T follicular helper cell (primary cell): Measurements from ENCODE around the gene NCL.
"Not testable (repeated sequence)": the region's sequence is repeated elsewhere in the genome, so short reads cannot be mapped to it uniquely, and the experiment has no call there.

Experiments
- DNase-seq: peaks from one replicate; pipeline ENCODE4 v3.0.0-alpha.2; 2020; ENCODE audit warnings: low read depth

The NCL gene

DNA sequence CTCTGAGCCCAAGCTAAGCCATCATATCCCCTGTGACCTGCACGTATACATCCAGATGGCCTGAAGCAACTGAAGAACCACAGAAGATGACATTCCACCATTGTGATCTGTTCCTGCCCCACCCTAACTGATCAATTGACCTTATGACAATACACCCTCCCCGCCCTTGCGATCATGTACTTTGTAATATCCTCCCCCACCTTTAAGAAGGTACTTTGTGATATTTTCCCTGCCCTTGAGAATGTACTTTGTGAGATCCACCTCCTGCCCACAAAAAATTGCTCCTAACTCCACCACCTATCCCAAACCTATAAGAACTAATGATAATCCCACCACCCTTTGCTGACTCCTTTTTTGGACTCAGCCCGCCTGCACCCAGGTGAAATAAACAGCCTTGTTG, 33.8 kb downstream of the NCL start:
- not testable (repeated sequence) for DNase-seq

GRCh38 chr2:231429901-231430300, 34.4 kb downstream of the NCL start:
- no peak for DNase-seq

DNA sequence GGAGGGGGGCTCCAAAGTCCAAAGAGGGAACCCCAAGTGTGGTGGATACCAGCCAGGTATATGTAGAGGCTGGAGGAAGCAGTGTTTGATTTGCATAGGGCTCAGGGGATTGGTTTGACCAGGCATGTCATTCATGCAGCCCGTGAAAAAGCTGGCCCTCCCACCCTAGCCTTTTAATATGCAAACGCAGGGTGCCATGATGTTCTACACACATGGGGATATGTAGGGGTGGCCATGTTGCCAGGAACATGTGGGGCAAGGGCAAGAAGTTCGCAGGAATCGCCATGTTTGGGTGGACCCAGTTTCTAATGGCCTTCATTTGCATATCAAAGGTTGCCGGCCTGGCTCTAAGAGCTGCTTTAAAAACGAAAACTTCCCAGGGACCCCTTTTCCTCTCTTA, 35.1 kb downstream of the NCL start:
- DNase-seq: no peak

- DNase-seq: no peak
These were observed 37.2 kb downstream of the NCL start for GRCh38 chr2:231427116-231427515.

DNA sequence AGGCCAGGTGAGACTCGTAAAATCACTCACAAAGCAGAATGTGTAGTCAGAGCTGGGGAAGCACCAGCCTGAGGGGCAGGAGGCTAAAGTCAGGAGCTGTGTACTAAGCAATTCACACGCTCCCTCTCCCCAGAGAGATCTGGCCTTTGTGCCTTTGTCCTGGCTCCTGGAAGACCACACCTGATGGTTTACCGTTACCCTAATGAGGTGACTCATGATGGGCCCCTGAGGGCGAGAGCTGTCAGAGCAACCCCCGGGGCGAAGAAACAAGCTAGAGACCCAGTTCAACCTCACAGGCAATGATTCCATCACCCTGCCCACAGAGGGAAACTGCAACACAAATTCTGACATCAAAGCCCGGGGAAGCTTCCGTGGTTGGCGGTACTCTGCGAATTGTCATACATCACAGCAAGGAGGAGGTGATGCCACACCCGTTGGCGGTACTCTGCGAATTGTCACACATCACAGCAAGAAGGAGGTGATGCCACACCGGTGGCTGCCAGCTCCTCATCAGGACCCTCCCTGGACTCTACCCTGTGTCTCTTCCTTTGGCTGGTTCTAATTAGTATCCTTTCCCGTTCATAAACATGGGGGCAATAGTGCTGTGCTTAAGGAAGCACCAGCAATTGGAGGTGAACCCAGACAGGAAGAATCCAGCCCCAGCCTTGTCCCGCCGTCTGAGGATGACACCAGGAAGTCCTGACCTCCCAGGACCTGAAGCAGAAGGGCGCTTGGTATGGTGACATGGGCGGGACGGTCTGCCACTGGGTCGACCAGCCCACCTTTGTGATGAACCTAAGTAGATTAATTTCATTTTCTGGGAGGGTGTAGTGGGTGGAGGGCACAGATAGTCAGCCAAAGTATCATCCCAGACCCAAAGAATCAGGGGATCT, 38.2 kb downstream of the NCL start:
- peak; percentile 63 for DNase-seq

DNA sequence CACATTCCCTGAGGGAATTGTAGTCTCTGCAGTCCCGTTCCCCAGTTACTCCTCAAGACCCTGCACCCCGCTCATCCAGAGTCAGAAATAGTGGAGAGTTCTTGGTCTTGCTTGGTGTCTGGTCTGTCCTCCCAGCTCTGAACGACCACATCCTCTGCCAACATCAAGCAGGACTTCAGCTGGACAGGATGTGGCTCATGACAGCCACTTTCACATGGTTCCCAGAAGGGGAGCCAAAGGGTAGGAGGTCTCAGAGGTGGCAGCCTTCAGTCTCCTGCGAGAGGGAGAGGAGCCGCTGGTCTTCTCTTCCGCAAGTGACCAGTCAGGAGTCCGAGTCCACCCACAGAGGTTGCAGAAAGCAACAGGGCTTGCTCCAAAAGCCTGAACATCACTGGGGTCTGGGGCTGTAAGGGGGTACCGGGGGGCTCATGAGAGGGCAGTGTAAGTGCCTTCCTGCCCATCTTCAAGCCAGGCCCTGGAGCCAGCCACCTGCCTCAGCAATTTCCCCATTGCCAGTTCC, 38.9 kb downstream of the NCL start:
- DNase-seq: no peak

DNA sequence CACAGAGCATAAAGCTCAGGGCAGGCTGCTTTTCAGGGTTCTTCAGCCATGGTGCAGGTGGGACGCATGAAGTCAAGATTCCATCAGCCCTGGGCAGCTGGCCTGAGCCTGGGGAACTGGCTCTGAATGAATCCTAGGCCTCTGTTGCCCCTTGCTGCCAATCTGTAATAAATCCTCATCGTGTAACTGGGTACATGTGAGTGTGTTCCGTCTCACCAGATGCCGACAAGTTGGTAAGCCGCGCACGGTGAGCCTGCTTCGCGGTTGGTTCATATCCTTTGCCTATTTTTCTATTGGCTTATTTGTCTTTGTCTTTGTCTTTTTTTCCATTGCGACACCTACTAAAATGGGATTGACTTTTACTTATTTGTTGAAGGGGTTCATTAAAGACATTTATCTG, 41.1 kb downstream of the NCL start:
- no peak for DNase-seq

- DNase-seq: no peak
These were observed 42.2 kb downstream of the NCL start for GRCh38 chr2:231422056-231422455.

- no peak for DNase-seq
These were observed 43.2 kb downstream of the NCL start for GRCh38 chr2:231421051-231421580.

GRCh38 chr2:231418820-231419640, 45.3 kb downstream of the NCL start:
- no peak for DNase-seq

GRCh38 chr2:231415029-231415428, 49.3 kb downstream of the NCL start:
- DNase-seq: no peak

- no peak for DNase-seq
These were observed 50.3 kb downstream of the NCL start for GRCh38 chr2:231413921-231414476.

DNA sequence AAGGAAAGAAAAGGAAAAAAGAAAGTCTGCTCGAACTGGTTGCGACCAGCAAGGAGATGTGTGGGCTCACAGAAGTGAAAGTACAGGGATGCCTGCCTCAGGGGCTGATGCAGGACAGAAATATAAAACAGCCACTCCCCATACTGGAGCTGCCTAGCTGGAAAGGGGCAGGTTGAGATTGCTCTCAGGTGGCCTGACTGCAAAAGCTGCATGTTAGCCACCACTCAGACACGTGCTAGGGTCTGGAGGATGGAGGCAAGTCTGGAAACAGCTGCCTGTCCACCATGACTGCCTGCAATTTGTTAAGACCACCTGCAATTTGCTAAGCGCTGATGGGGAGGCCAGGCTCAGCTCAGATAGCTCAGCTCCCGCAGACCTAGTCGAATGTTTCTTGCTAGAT, 50.8 kb downstream of the NCL start:
- no peak for DNase-seq

- no peak for DNase-seq
These were observed 51.7 kb downstream of the NCL start for GRCh38 chr2:231412618-231412963.

GRCh38 chr2:231411831-231412617, 52.3 kb downstream of the NCL start:
- DNase-seq: peak; percentile 41

GRCh38 chr2:231411237-231411636, 53.0 kb downstream of the NCL start:
- DNase-seq: no peak

- no peak for DNase-seq
These were observed 53.8 kb downstream of the NCL start for GRCh38 chr2:231410293-231411004.

DNA sequence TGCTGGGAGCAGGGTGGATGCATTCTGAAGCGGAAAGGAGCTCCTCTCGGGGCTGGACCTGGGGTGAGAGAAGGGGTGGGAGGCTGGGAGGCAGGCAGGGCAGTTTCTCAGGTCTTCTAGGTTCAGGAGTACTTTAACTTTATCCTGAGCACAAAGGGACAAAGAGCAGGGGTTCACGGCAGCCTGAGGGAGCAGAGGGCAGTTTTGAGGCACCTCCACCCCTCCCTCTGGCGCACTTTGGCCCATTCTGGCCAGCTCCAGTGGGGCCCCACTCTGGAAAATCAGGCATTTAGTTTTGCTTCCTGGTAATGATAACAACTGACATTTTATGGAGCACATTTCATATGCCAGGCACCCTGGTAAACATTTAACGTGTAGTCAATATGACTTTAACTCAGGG, 54.5 kb downstream of the NCL start:
- no peak for DNase-seq

- DNase-seq: not testable (repeated sequence)
These were observed 56.0 kb downstream of the NCL start for GRCh38 chr2:231408304-231408703.

DNA sequence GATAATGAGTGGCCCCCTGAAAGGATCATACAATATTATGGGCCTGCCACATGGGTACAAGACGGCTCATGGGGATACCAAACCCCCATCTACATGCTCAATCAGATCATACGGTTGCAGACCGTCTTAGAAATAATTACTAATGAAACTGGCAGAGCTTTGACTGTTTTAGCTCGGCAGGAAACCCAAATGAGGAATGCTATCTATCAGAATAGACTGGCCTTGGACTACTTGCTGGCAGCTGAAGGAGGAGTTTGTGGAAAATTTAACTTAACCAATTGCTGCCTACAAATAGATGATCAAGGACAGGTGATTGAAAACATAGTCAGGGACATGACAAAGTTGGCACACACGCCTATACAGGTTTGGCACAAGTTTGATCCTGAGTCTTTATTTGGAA, 56.6 kb downstream of the NCL start:
- DNase-seq: not testable (repeated sequence)
